Thoracic aorta (tissue), 2 donors: ENCODE results near the gene PEF1. TPM values are rescaled to one million over a fixed set of nuclear protein-coding genes. Genes with fewer than 3 reads are reported as not detected.

ENCODE experiments used
- ATAC-seq: fragments of 150-250 bp; one replicate; pipeline ENCODE4 v1.8.0; 2017; ENCODE audit warnings: low read depth; ENCODE audit not compliant: insufficient number of reproducible peaks, low FRiP score
- DNase-seq: peaks from one replicate; pipeline ENCODE4 v3.0.0-alpha.2; 2020; ENCODE audit warnings: low spot score
- H3K27ac ChIP-seq, 2 donors: fragments of 200-600 bp; sonication (generic); 1 replicate in 1 of 2; 2 replicates in 1 of 2; pipeline ENCODE4 v1.5.1; 2016; ENCODE audit warnings: mild to moderate bottlenecking in 2 of 2, moderate library complexity in 2 of 2
- H3K27me3 ChIP-seq: fragments of 200-600 bp; sonication (generic); replicated peaks from 2 replicates; pipeline ENCODE4 v1.6.0; 2016; ENCODE audit warnings: mild to moderate bottlenecking; ENCODE audit not compliant: insufficient read depth
- H3K36me3 ChIP-seq: fragments of 200-600 bp; sonication (generic); one replicate; pipeline ENCODE4 v1.5.1; 2016
- H3K4me1 ChIP-seq, 2 donors: fragments of 200-600 bp; sonication (generic); 1 replicate in 1 of 2; 2 replicates in 1 of 2; pipeline versions ENCODE4 v1.5.1 to v1.6.0; 2016; ENCODE audit warnings: low read depth in 2 of 2, mild to moderate bottlenecking in 1 of 2; ENCODE audit not compliant: control insufficient read depth in 1 of 2
- H3K4me3 ChIP-seq: fragments of 200-600 bp; sonication (generic); 2 replicates; pipeline ENCODE4 v1.5.1; 2016; ENCODE audit warnings: mild to moderate bottlenecking
- H3K9me3 ChIP-seq: fragments of 200-600 bp; sonication (generic); 2 replicates; pipeline ENCODE4 v1.5.1; 2016
- total RNA-seq, 2 donors: library from RNA; depleted of rRNA; stranded (reverse); fragments of >200 nt; gene quantifications; one replicate each; pipeline versions ENCODE4 v1.1.0 to v1.2.3, GENCODE V29; 2016
- TF ChIP-seq, protein P1 (sequence below): fragments of 200-600 bp; sonication (generic); IDR thresholded peaks from one replicate; pipeline ENCODE4 v1.5.1; 2019; ENCODE audit warnings: antibody characterized with exemption

The PEF1 gene
- total RNA-seq, 2 donors from 2014 or later: 69.2 to 99.5 TPM

DNA sequence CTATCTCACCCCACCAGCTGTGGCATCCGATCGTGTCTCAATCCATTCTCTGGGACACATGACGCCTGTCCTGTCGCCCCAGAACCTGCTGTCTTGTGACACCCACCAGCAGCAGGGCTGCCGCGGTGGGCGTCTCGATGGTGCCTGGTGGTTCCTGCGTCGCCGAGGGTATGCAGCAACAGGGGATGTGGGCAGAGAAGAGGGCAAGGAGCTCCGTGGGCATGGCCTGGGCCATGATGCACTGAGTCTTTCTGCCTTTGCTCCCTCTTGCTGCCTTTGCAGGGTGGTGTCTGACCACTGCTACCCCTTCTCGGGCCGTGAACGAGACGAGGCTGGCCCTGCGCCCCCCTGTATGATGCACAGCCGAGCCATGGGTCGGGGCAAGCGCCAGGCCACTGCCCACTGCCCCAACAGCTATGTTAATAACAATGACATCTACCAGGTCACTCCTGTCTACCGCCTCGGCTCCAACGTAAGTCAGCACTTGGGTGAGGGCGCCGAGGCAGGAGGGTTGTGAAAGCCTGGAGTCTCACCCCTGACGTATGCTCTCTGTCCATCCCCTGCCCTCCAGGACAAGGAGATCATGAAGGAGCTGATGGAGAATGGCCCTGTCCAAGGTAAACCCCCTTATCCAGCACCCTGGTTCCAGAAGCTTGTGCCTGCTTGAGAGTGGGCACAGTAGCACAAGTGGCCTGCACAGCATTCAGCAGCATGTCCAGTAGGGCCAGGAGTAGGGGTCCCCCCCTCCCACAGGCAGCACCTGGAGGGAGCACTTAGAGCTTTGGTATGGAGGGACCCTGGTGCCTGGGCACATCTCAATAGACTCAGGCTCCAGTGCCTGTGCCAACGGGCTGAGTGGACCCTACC, 59.6 kb downstream of the PEF1 start:
- peaks cover 36% of the 10 kb centered on the region for H3K36me3 ChIP-seq
- peak overlapping the region; percentile 97 to 99 for H3K27ac ChIP-seq
- ATAC-seq: no peak
- no peak for DNase-seq
- H3K9me3 ChIP-seq: no peaks in the 10 kb centered on the region
- H3K4me3 ChIP-seq: peak overlapping the region; percentile 91
- peaks cover 68 to 86% of the 10 kb centered on the region in 2 donors for H3K4me1 ChIP-seq
- TF ChIP-seq, protein P1, sequence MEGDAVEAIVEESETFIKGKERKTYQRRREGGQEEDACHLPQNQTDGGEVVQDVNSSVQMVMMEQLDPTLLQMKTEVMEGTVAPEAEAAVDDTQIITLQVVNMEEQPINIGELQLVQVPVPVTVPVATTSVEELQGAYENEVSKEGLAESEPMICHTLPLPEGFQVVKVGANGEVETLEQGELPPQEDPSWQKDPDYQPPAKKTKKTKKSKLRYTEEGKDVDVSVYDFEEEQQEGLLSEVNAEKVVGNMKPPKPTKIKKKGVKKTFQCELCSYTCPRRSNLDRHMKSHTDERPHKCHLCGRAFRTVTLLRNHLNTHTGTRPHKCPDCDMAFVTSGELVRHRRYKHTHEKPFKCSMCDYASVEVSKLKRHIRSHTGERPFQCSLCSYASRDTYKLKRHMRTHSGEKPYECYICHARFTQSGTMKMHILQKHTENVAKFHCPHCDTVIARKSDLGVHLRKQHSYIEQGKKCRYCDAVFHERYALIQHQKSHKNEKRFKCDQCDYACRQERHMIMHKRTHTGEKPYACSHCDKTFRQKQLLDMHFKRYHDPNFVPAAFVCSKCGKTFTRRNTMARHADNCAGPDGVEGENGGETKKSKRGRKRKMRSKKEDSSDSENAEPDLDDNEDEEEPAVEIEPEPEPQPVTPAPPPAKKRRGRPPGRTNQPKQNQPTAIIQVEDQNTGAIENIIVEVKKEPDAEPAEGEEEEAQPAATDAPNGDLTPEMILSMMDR: no peak
- no peaks in the 10 kb centered on the region for H3K27me3 ChIP-seq

DNA sequence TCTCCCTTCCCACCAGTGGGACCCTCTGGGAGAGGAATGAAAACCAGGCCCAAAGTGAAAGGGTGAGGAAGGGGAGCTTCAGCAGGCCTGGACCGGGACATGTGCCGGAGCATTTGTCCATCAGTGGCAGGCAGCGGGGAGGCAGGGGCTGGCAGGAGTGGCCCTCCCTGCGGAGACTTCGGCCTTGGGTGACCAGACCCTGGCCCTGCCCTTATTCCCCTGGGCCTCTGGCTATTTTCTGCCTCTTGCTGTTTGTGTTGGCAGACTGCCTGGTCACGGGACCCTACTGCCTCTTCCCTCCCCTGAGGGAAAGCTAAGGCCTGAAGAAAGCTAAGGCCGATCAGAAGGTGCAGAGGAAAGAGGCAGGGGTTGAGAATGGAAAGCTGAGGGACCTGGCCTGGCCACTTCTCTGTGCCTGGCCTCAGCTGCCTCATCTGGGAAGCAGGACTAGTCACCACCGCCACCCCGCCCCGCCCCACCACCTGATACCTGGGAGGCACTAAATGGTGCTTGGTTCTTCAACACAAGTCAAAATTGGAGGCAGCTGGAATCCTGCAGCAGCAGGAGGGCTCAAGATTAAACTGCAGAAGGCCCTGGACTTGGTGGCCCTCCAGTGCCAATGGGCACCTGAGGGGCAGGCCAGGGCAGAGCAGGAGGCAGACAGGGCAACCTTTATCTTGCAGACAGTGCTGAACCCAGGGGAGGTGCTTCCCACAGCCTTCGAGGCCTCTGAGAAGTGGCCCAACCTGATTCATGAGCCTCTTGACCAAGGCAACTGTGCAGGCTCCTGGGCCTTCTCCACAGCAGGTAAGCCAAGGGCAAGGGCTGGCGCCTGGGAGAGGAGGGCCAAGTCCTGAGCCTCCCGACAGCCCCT, 60.4 kb downstream of the PEF1 start:
- no peaks in the 10 kb centered on the region for H3K27me3 ChIP-seq
- peak overlapping the region; percentile 91 for H3K4me3 ChIP-seq
- peaks cover 36% of the 10 kb centered on the region for H3K36me3 ChIP-seq
- peak overlapping the region; percentile 97 to 99 for H3K27ac ChIP-seq
- peaks cover 66 to 88% of the 10 kb centered on the region in 2 donors for H3K4me1 ChIP-seq
- DNase-seq: peak; percentile 67
- H3K9me3 ChIP-seq: no peaks in the 10 kb centered on the region
- TF ChIP-seq, protein P1: no peak
- ATAC-seq: peak; percentile 34

DNA sequence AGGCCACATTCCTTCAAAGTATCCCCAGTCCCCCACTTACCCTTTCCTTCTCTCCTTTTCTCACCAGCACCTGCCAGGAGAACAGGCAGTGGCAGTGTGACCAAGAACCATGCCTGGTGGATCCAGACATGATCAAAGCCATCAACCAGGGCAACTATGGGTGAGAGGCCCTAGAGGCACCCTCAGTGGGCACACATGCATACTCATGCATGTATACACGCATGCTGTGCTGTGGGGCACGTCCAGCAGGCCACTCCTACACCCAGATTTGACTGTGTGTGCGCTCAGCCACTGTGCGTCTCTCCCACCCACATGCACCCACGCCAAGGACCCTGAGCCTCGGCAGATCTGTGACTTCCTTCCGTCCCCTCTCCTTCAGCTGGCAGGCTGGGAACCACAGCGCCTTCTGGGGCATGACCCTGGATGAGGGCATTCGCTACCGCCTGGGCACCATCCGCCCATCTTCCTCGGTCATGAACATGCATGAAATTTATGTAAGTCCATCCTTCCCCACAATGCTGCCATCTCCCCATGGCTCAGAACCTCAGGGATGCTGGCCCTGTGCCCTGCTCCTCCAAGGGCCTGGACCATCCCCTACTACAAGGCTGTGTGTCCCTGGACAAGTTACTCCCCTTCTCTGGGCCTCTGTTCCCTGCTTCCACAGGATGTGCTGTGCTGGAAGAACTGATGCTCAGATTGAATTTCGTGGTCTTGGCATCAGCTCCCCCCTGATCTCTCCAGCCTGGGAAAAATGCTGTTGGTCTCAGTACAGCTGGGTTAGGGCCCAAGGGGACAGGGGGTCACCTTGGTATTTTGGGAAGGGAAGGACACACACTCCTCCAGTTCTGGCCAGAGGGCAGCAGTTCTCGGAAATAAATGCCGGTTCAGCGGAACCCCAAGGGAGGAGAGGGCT, 61.3 kb downstream of the PEF1 start:
- H3K27ac ChIP-seq: peak overlapping the region; percentile 97 to 99

DNA sequence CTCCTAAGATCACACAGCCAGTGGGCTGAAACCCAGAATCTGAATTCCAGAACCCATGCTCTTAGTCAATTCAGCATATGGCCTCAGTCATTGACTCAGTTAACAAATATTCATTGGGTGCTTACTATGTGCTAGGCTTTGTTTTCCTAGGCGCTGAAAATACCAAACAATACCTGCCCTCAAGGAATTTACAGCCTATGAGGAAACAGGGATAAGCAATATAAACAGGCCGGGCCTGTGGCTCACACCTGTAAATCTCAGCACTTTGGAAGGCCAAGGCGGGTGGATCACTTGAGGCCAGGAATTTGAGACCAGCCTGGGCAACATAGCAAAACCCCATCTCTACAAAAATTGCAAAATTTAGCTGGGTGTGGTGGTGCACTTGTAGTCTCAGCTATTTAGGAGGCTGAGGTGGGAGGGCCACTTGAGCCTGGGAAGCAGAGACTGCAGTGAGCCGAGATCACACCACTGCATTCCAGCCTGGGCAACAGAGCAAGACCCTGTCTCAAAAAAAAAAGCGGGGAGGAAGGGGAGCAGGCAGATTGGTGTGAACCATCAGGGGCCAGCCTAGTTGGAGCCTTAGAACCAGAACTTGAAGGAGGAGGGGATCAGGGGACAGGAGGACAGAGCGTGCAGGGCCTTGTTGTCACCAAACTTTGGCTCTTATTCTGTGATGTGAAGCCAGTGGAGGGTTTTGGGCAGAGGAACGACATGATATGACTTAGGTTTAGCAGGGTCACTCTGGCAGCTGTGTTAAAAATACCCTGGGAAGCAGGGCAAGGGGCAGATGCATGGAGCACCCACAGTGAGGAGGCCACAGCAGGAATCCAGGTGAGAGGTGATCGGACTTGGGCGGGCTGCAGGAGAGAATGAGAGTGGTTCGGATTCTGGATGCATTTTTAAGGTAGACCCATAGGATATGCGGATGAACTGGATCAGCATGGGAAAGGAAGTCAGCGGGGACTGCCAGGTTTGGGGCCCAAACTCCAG, 62.6 kb downstream of the PEF1 start:
- H3K27me3 ChIP-seq: no peaks in the 10 kb centered on the region
- peak overlapping the region; percentile 97 to 99 for H3K27ac ChIP-seq
- H3K4me1 ChIP-seq: peaks cover 54 to 67% of the 10 kb centered on the region in 2 donors
- peaks cover 33% of the 10 kb centered on the region for H3K36me3 ChIP-seq
- TF ChIP-seq, protein P1: no peak
- H3K4me3 ChIP-seq: peak overlapping the region; percentile 91
- H3K9me3 ChIP-seq: no peaks in the 10 kb centered on the region
- DNase-seq (no peak), ATAC-seq (no peak)

More for the DNA sequence above, 61.3 kb downstream of the PEF1 start:
- no peak for DNase-seq
- Histone ChIP-seq H3K4me1 (peaks cover 62 to 79% of the 10 kb centered on the region in 2 donors), H3K27me3 (no peaks in the 10 kb centered on the region), H3K9me3 (no peaks in the 10 kb centered on the region), H3K4me3 (peak overlapping the region; percentile 91), H3K36me3 (peaks cover 36% of the 10 kb centered on the region)
- ATAC-seq: no peak
- TF ChIP-seq, protein P1: no peak
